Measurements from ENCODE around the gene STIMATE. TPM values are rescaled to one million over a fixed set of nuclear protein-coding genes. Genes with fewer than 3 reads are reported as not detected.
A peak's percentile ranks its signal among the peaks of the same experiment; 100 is the strongest.

STIMATE gene
- total RNA-seq, 1 donor: 18.5 TPM

GRCh38 chr3:52879090-52879489 lies 18.3 kb downstream of the STIMATE start:
- H3K9me3 ChIP-seq (ENCODE audit: low read depth, low read length): no peaks in the 10 kb centered on the region
- no peak overlapping the region for H3K4me2 ChIP-seq (ENCODE audit: insufficient read depth, low read length)
- no peak overlapping the region for H3K4me3 ChIP-seq (ENCODE audit: insufficient read depth, low read length)
- TF ChIP-seq, protein P1, sequence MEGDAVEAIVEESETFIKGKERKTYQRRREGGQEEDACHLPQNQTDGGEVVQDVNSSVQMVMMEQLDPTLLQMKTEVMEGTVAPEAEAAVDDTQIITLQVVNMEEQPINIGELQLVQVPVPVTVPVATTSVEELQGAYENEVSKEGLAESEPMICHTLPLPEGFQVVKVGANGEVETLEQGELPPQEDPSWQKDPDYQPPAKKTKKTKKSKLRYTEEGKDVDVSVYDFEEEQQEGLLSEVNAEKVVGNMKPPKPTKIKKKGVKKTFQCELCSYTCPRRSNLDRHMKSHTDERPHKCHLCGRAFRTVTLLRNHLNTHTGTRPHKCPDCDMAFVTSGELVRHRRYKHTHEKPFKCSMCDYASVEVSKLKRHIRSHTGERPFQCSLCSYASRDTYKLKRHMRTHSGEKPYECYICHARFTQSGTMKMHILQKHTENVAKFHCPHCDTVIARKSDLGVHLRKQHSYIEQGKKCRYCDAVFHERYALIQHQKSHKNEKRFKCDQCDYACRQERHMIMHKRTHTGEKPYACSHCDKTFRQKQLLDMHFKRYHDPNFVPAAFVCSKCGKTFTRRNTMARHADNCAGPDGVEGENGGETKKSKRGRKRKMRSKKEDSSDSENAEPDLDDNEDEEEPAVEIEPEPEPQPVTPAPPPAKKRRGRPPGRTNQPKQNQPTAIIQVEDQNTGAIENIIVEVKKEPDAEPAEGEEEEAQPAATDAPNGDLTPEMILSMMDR (IDR thresholded peaks at IDR 0.05; ENCODE audit: extremely low read depth, low read depth, low read length): peak; percentile 21
- no peaks in the 10 kb centered on the region for H3K27me3 ChIP-seq (ENCODE audit: insufficient read depth, low read length)
- H4K20me1 ChIP-seq (ENCODE audit: insufficient read depth, low read length): peaks cover 22% of the 10 kb centered on the region
- H3K36me3 ChIP-seq (ENCODE audit: insufficient read depth, low read length): no peaks in the 10 kb centered on the region
- H2AFZ ChIP-seq (ENCODE audit: low read length): no peak overlapping the region
- H3K4me1 ChIP-seq (ENCODE audit: insufficient read depth, low read length): peaks cover 5% of the 10 kb centered on the region
- H3K27ac ChIP-seq (ENCODE audit: low read depth, low read length): no peak overlapping the region
- peak; percentile 50 for DNase-seq (ENCODE audit: insufficient read length, low spot score, missing footprints)
- H3K79me2 ChIP-seq (ENCODE audit: insufficient read depth, low read length): peaks cover 11% of the 10 kb centered on the region

GRCh38 chr3:52877085-52877484 lies 20.3 kb downstream of the STIMATE start:
- H4K20me1 ChIP-seq (ENCODE audit: insufficient read depth, low read length): peaks cover 27% of the 10 kb centered on the region
- H3K9me3 ChIP-seq (ENCODE audit: low read depth, low read length): no peaks in the 10 kb centered on the region
- H3K36me3 ChIP-seq (ENCODE audit: insufficient read depth, low read length): no peaks in the 10 kb centered on the region
- TF ChIP-seq, protein P1 (IDR thresholded peaks at IDR 0.05; ENCODE audit: extremely low read depth, low read depth, low read length): no peak
- H3K27ac ChIP-seq (ENCODE audit: low read depth, low read length): no peak overlapping the region
- peaks cover 12% of the 10 kb centered on the region for H3K4me1 ChIP-seq (ENCODE audit: insufficient read depth, low read length)
- H3K79me2 ChIP-seq (ENCODE audit: insufficient read depth, low read length): peaks cover 19% of the 10 kb centered on the region
- no peaks in the 10 kb centered on the region for H3K27me3 ChIP-seq (ENCODE audit: insufficient read depth, low read length)
- H3K4me2 ChIP-seq (ENCODE audit: insufficient read depth, low read length): no peak overlapping the region
- H3K4me3 ChIP-seq (ENCODE audit: insufficient read depth, low read length): no peak overlapping the region
- no peak for DNase-seq (ENCODE audit: insufficient read length, low spot score, missing footprints)
- no peak overlapping the region for H2AFZ ChIP-seq (ENCODE audit: low read length)

DNA sequence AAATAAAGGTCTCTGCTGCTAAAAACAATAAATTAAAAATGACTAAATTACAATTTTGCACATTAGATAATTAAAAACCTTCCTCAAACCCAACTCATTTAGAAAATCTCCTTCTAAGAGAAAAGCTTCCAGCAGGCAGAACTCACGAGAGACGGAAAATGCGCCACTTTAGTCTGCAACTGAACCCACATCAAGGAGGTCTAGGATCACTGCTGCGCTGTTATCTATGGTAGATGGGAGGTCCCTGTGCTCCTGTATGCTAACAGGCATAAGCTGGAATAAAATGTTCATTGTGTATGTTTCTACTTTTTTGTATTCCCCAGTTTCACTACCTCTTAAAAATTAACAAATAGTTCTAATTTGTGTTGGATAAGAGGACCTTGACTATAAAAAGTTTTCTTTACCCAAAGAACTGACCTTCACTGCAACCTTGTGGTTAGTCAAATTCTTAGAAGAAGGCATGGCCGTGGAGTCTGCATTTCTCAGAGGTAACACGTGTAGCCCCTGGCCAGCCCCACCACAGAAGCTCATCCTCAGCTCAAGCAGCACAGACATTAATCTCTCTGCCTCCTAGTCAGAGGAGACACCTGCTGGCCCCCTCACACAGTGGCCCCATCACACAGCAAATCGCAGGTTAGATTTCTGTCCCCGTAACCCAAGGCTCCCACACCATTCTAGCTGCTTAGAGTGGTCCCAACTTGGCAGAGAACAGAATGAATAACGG lies 22.3 kb downstream of the STIMATE start:
- Histone ChIP-seq H3K36me3 (ENCODE audit: insufficient read depth, low read length) (no peaks in the 10 kb centered on the region), H3K4me2 (ENCODE audit: insufficient read depth, low read length) (no peak overlapping the region)
- no peak for DNase-seq (ENCODE audit: insufficient read length, low spot score, missing footprints)

DNA sequence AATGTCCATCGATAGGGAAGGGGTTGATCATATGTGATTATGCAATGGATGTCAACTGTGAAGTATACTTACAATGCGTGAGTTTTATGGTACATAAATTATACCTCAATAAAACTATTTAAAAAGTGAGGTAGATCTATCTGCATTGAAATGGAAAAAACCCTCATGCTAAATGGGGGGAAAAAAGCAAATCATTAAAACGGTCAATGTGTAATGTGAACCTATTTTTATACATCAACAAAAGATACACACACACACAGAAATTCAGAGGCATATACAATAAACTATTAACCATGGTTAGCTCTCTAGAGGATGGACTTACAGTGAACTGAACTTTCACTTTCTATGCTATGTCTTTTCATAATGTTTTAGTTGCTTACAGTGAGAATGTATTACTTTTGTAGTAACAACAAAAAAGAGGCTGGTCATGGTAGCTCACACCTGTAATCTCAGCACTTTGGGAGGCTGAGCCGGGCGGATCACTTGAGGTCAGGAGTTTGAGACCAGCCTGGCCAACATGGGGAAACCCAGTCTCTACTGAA lies 23.1 kb downstream of the STIMATE start:
- H3K4me2 ChIP-seq (ENCODE audit: insufficient read depth, low read length): peak overlapping the region; percentile 26
- H3K9me3 ChIP-seq (ENCODE audit: low read depth, low read length): no peaks in the 10 kb centered on the region
- H3K27me3 ChIP-seq (ENCODE audit: insufficient read depth, low read length): no peaks in the 10 kb centered on the region
- H3K36me3 ChIP-seq (ENCODE audit: insufficient read depth, low read length): no peaks in the 10 kb centered on the region
- H3K4me3 ChIP-seq (ENCODE audit: insufficient read depth, low read length): no peak overlapping the region
- peaks cover 22% of the 10 kb centered on the region for H3K79me2 ChIP-seq (ENCODE audit: insufficient read depth, low read length)
- peaks cover 34% of the 10 kb centered on the region for H4K20me1 ChIP-seq (ENCODE audit: insufficient read depth, low read length)
- peaks cover 12% of the 10 kb centered on the region for H3K4me1 ChIP-seq (ENCODE audit: insufficient read depth, low read length)
- TF ChIP-seq, protein P1 (IDR thresholded peaks at IDR 0.05; ENCODE audit: extremely low read depth, low read depth, low read length): no peak
- no peak for DNase-seq (ENCODE audit: insufficient read length, low spot score, missing footprints)
- no peak overlapping the region for H2AFZ ChIP-seq (ENCODE audit: low read length)
- no peak overlapping the region for H3K27ac ChIP-seq (ENCODE audit: low read depth, low read length)

More for the DNA sequence above, 22.3 kb downstream of the STIMATE start:
- Histone ChIP-seq H3K27ac (ENCODE audit: low read depth, low read length) (no peak overlapping the region), H3K27me3 (ENCODE audit: insufficient read depth, low read length) (no peaks in the 10 kb centered on the region), H3K4me3 (ENCODE audit: insufficient read depth, low read length) (no peak overlapping the region), H3K9me3 (ENCODE audit: low read depth, low read length) (no peaks in the 10 kb centered on the region), H2AFZ (ENCODE audit: low read length) (no peak overlapping the region), H4K20me1 (ENCODE audit: insufficient read depth, low read length) (peaks cover 38% of the 10 kb centered on the region), H3K79me2 (ENCODE audit: insufficient read depth, low read length) (peaks cover 22% of the 10 kb centered on the region), H3K4me1 (ENCODE audit: insufficient read depth, low read length) (peaks cover 12% of the 10 kb centered on the region)
- TF ChIP-seq, protein P1 (IDR thresholded peaks at IDR 0.05; ENCODE audit: extremely low read depth, low read depth, low read length): no peak
